ENCODE data around the gene LGALS3BP.
A peak's percentile ranks its signal among the peaks of the same experiment; 100 is the strongest.

The LGALS3BP gene

GRCh38 chr17:78999056-78999768 is 19.5 kb upstream of the LGALS3BP start:
- no peak for DNase-seq (ENCODE audit: low read depth)

DNA sequence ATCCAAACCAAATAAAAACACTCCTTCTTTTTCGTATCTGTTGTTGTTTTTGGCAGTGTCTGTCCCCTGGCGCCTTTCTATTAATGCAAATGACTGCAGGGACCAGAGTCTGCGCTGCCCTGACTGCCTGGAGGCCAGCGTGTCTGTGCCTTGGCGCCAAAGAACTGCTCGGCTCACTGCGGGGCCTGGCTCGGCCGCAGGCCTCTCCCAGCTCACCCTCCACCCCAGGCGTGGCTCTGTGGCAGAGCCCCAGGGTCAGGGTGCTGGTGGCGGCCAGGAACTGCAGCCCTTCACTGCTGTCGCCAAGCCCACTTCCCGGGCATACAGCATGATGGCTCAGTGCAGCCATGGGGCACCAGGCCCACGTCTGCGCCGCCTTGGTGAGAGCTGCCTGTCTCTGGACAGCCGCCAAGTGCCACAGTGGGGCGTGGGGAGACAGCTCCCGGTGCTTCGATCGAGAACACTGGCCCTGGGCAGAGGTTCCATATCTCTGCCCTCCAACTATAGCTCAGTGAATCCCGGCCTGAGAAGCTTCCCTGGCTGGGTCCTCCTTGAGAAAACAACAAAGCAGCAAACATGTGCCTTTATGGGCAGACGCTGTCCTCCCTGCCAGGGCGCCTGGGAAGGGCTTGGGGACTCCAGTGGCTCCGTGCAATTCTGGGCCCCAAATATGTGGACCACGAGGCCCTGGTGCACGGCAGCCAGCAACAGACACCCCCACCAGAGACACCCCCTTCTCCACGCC is 18.8 kb upstream of the LGALS3BP start:
- DNase-seq (ENCODE audit: low read depth): no peak

GRCh38 chr17:78997881-78998280 is 18.2 kb upstream of the LGALS3BP start:
- no peak for DNase-seq (ENCODE audit: low read depth)

DNA sequence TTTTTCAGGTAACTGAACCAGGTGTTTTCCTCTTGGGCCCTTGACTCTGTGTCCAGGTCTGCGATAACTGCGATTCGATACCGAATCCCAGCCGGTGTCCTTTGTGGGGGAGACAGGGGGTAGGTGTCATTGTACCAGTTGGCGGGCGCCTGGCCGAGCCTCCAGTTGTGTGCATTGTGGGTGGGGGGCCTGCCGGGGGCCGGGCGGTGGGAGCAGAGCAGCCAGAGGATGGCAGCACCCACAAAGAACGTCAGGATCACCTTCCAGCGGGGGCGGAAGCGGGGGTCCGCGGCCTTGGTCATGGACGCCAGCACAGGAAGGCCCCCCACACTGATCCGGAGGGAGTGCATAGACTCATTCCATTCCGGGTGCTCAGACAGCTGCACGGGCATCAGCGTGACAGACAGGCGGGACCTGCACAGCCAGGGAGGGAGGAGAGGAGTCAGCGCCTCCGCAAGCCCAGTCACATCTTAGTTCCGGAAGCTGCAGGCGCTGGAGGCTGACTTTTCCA is 17.6 kb upstream of the LGALS3BP start:
- DNase-seq (ENCODE audit: low read depth): no peak

GRCh38 chr17:78996781-78997201 is 17.1 kb upstream of the LGALS3BP start:
- no peak for DNase-seq (ENCODE audit: low read depth)

DNA sequence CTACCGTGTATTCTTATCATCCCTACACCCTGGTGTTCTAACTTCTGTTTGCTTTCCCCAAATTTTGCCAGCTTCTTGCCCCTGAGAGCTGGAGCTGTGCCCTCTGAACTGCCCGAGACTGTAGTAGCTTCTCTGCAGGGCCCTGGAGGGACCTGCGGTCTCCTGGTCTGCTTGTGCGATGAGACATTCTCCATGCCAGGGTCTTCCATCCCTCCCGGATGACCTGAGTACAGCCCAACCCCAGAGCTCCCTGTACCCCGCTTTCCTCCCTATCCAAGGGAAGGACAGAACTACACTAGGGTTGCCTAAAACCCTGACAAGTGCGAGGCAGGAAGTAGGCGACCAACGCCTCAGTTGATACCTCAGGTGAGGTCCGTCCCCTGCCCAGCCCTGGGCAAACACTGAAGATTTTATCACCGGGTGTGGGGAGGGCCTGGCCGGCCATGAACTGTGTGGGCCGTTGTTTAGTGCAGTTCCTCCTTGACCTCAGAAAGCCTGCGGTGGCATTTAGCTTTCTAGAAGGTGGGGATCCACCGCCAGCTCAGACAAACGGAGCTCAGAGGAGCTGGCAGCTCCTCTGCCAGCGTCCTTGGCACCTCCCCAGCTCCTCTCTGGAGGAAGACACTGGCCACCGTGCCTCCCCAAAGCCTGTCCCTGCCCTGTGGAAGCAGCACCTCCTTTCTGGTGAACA is 16.2 kb upstream of the LGALS3BP start:
- DNase-seq (ENCODE audit: low read depth): no peak

DNA sequence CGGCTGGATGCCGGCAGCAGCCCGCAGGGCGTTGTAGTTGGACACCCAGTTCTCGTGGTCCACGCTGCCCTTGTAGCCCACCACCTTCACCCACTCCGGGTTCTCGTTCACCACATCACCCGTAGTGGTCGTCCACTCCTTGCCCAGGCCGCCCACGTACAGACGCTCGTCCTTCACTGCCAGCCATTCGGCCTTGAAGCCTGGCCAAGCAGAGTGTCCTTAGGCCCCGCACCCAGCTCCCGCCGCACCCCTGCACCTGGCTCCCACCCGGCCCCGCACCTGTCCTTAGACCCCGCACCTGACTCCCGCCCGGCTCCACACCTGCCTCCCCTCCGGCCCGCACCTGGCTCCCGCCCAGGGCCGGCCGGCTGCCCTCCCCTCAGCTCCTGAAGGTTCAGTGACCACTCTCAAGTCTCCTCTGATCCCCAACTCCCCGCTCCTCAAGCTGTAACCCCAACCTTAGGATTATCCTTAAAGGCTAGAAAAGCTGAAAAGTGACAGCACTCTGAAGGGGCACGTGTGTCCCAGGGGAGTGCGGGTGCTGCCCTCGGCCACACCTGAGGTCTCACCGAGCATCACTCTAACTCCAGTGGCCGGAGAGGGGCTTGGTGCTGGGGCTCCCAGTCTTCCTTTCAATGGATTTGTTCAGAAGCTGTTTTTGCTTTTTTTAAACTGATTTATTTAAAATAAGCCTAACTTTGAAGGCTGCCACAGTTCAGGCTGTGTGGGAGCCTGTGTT is 15.5 kb upstream of the LGALS3BP start:
- no peak for DNase-seq (ENCODE audit: low read depth)

DNA sequence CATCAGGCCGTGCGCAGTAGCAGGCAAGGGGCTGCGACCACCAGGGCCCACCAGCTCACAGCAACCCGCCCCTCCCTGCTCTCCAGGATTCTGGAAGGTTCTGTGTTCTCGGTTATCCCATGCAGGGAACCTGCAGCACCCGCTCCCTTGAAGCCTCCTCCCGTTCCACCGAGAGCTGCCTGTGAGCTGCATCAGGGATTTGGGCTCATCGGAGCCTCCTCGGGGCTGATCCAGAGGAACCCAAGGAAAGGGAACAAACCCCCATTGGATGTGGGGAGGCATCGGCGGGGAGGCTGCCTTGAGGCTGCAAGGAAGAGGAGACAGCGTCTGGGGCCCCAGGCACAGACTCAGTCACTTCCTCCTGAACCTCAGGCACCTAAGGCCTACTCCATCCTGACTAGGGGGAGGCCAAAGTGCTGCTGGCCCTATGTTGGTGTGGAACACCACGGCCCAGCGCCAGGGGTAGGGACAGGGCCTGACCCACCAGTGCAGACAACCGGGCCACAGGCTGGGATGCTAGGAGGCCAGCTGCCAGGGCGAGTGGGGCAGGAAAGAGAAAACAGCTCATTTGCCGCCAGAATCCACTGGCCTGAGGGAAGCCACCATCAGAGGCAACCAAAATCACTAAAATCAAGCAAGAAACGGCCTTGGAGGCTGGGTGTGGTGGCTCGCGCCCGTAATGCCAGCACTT is 14.4 kb upstream of the LGALS3BP start:
- DNase-seq (ENCODE audit: low read depth): no peak

GRCh38 chr17:78993241-78993956 is 13.7 kb upstream of the LGALS3BP start:
- peak; percentile 34 for DNase-seq (ENCODE audit: low read depth)

DNA sequence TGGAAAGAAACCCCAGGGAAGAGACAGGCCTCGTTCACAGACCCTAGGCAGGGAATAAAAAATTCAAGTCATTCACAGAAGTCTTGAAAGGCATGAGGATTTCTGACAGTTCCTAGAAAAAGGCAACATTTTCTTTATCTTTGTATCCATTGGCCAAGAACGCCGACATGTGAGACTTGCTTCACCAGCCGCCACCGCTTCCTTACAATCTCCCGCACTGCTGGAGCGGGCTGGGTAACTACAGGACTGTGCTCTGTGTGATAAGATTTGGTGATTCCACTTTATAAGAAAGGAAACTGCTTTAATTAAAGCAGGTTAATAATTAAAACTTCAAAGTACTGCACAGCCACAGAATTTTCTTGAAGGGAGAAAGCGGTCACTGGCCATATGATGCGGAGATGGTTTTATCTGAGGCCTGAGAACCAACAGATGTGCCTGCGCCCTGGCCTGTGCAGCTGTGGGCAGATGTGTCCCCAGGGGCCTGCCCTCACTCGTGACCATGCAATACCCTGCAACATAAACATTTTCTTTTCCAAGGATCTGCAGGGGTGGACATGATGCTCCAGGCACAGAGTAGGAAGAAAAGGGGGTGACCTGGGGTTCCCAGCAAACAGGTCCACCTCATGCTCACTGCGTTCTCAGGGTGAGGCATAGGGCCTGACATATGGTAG is 13.0 kb upstream of the LGALS3BP start:
- no peak for DNase-seq (ENCODE audit: low read depth)

DNA sequence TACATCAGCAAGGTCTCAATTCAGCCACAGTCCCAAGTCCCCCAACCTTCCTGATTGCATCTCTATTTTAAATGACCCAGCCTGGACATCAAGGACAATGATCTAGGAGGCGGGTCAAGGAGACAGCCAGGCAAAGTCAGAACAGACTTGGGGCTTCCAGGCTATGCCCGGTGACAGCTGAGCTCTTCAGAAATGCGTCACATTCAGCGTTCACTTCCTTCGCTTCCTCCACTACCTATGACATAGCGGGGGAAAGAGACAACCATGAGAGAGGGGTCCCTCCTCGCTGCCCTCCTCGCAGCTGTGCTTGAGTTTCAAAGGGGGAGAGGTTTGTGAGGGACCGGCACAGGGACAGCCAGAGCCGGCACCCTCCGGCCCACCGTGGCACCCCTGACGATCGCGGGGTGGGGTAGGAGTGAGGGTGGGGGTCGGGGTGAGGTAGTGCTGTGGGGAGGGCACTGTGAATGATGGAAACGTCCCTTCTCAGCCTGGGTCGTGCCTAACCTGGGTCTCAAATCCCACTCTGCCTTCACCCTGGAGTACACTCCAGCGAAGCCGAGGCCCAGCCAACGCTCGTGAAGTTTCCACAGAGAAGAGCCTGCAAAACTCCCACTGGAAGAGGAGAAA is 12.3 kb upstream of the LGALS3BP start:
- DNase-seq (ENCODE audit: low read depth): no peak

- no peak for DNase-seq (ENCODE audit: low read depth)
Observed at GRCh38 chr17:78991017-78991738, 11.5 kb upstream of the LGALS3BP start.

DNA sequence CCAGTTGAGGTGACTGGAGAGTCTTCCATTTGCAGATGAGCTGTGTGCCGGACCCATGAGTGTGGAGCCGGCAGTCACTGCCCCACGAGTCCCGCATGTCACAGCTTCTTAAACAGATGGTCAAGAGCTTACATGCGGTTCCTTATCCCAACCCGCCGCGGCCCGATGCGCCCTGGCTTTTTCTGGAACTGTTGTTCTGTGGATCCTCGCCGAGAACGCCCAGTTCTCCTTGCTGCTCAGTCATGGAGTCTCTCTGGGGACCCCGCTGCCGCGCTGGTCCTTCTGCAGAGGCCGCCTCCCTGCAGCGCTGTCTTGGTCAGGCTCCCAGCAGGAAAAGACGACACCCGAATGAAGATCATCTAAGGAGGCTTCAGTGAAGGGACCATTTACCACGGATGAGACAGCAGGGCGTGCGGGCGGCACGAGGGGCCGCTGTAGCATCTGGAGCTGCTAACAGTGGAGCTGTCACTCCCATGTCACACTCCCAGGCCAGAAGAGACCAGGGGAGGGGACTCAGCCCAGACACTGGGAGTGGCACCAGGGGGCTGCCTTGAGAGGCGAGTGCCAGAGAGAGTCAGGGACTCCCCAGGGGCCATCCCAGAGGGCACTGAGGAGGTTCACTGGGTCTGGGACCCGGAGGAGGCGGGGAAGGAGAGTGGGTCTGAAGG is 10.8 kb upstream of the LGALS3BP start:
- DNase-seq (ENCODE audit: low read depth): no peak

DNA sequence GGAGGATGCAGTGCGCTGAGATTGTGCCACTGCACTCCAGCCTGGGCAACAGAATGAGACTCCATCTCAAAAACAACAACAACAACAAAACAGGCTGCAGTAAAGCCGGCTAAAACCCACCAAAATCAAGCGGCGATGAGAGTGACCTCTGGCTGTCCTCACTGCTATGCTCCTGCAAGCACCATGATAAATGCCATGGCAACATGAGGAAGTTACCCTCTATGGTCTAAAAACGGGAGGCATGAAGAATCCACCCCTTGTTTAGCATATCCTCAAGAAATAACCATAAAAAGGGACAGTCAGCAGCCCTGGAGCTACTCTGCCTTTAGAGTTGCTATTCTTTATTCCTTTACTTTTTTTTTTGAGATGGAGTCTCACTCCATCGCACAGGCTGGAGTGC is 8.4 kb upstream of the LGALS3BP start:
- DNase-seq (ENCODE audit: low read depth): no peak

DNA sequence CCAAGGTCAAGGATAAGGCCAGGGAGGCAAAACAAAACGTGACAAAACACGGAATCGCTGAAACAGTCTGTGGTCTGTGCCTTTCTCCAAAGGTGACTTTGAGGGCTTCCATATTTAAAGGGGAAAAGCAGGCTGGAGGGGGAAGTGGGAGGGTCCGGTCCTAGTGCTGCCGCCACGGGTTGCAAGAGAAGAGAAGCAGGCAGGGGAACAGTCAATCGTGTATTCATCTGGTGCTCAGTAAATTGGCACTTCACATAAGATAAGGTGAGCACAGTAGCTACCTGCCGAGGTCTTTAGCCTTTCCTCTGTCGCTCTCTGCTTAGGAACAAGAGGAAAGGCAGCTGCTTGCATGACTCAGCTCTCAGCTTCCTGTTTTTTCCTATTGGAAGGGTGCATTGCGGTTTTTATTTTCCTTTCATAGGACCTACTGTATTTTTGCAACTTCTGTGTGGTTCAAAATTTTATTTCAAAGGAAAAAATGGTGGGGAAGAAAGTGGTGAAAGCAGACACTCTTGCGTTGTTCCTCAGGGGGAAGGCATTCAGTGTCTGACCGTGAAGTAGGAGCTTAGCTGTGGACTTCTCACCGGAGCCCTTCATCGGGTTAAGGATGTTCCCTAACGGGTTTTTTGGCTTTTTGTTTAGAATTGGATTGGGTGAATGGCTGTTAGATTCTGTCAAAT is 7.1 kb upstream of the LGALS3BP start:
- DNase-seq (ENCODE audit: low read depth): no peak

- no peak for DNase-seq (ENCODE audit: low read depth)
Observed at GRCh38 chr17:78986048-78986648, 6.4 kb upstream of the LGALS3BP start.

- no peak for DNase-seq (ENCODE audit: low read depth)
Observed at GRCh38 chr17:78985395-78985794, 5.7 kb upstream of the LGALS3BP start.
